Endothelial cell of umbilical vein (primary cell): Measurements from ENCODE around the gene PRR19. TPM values are rescaled to one million over a fixed set of nuclear protein-coding genes. Genes with fewer than 3 reads are reported as not detected.

ENCODE experiments used
- BruUV-seq: library from RNA; stranded (reverse); fragments of 400-500 nt; replicated peaks from 2 replicates; lab custom pipeline; 2021; lab: Mats Ljungman, UMichigan
- CTCF ChIA-PET: fragments of 300-600, 350-600 bp; sonication (Branson Sonifier 250); formaldehyde crosslinking; loops from one replicate; lab custom pipeline; 2021; ENCODE audit warnings: antibody characterized with exemption, inconsistent platforms; lab: Charles Lee
- POLR2A ChIA-PET: fragments of 300-600, 350-600 bp; sonication (Branson Sonifier 250); formaldehyde crosslinking; loops from one replicate; lab custom pipeline; 2021; ENCODE audit warnings: antibody characterized with exemption, inconsistent platforms; lab: Charles Lee
- DNase-seq: peaks from one replicate; pipeline ENCODE4 v3.0.0-alpha.2; 2011; ENCODE audit warnings: low read depth, low spot score
- FAIRE-seq: peaks from 2 replicates; lab custom pipeline; 2011; peaks lifted over from hg19 to GRCh38; lab: Jason Lieb, UNC
- H2AFZ ChIP-seq: 2 replicates; pipeline ENCODE4 v1.6.0; 2012; ENCODE audit warnings: low read depth, low read length, control low read depth, inconsistent platforms
- H3K27ac ChIP-seq: 2 replicates; pipeline ENCODE4 v1.5.1; 2011; ENCODE audit warnings: low read depth, mild to moderate bottlenecking, control low read depth, low read length, moderate library complexity; ENCODE audit not compliant: insufficient read depth
- H3K27me3 ChIP-seq, 2 experiments: 2 replicates each; pipeline versions ENCODE4 v1.6.0 to v1.6.1; 2011; ENCODE audit warnings: low read length in 2 of 2, mixed read lengths in 1 of 2; ENCODE audit not compliant: control insufficient read depth in 2 of 2, insufficient read depth in 2 of 2
- H3K36me3 ChIP-seq, 2 experiments: 2 replicates in 1 of 2; 3 replicates in 1 of 2; pipeline ENCODE4 v1.5.1; 2011; ENCODE audit warnings: low read length in 2 of 2, mild to moderate bottlenecking in 1 of 2, moderate library complexity in 1 of 2; ENCODE audit not compliant: control insufficient read depth in 2 of 2, insufficient read depth in 2 of 2; ENCODE audit errors: extremely low read depth in 1 of 2
- H3K4me1 ChIP-seq: 3 replicates; pipeline ENCODE4 v1.5.1; 2011; ENCODE audit warnings: mild to moderate bottlenecking, low read length; ENCODE audit not compliant: control insufficient read depth, insufficient read depth; ENCODE audit errors: extremely low read depth
- H3K4me2 ChIP-seq: 2 replicates; pipeline ENCODE4 v1.6.1; 2011; ENCODE audit warnings: low read length, control low read depth, mixed read lengths; ENCODE audit not compliant: insufficient read depth
- H3K4me3 ChIP-seq, 3 experiments: fragments of 200-600 bp in 1 of 3; sonication (generic), shearing (Covaris generic) in 1 of 3; replicated peaks in 1 of 3; 2 replicates each; pipeline ENCODE4 v1.5.1; 2011 to 2016; ENCODE audit warnings: control low read depth in 3 of 3, low read length in 3 of 3, mild to moderate bottlenecking in 2 of 3, inconsistent platforms in 1 of 3, low read depth in 1 of 3, moderate library complexity in 1 of 3; ENCODE audit not compliant: insufficient read depth in 1 of 3
- H3K79me2 ChIP-seq: 2 replicates; pipeline ENCODE4 v1.6.0; 2012; ENCODE audit warnings: low read length, inconsistent platforms; ENCODE audit not compliant: control insufficient read depth, insufficient read depth
- H3K9ac ChIP-seq: replicated peaks from 2 replicates; pipeline ENCODE3; 2011; ENCODE audit warnings: low read length, control low read depth; ENCODE audit not compliant: insufficient read depth; ENCODE audit errors: extremely low read depth
- H3K9me1 ChIP-seq: replicated peaks from 3 replicates; pipeline ENCODE4 v1.6.0; 2011; ENCODE audit warnings: mild to moderate bottlenecking, low read length; ENCODE audit not compliant: control insufficient read depth, insufficient read depth; ENCODE audit errors: extremely low read depth
- H3K9me3 ChIP-seq: replicated peaks from 2 replicates; pipeline ENCODE4 v1.5.1; 2012; ENCODE audit warnings: low read length, inconsistent platforms; ENCODE audit not compliant: control insufficient read depth, insufficient read depth
- H4K20me1 ChIP-seq: replicated peaks from 2 replicates; pipeline ENCODE3; 2011; ENCODE audit warnings: mild to moderate bottlenecking, low read length; ENCODE audit not compliant: control insufficient read depth, insufficient read depth; ENCODE audit errors: extremely low read depth
- EZH2 ChIP-seq: IDR thresholded peaks from 2 replicates; pipeline ENCODE4 v1.6.1; 2012; ENCODE audit warnings: borderline replicate concordance, low read depth, mild to moderate bottlenecking, moderate library complexity, low read length, inconsistent platforms; ENCODE audit not compliant: severe bottlenecking
- FOS ChIP-seq: IDR thresholded peaks from 2 replicates; pipeline ENCODE4 v1.6.1; 2011; ENCODE audit warnings: mild to moderate bottlenecking, low read length, moderate library complexity, borderline replicate concordance; ENCODE audit not compliant: insufficient read depth
- GATA2 ChIP-seq: IDR thresholded peaks from 2 replicates; pipeline ENCODE4 v1.7.0; 2011; ENCODE audit warnings: low read depth, mild to moderate bottlenecking, moderate library complexity, mixed read lengths, low read length; ENCODE audit not compliant: insufficient read length, insufficient read depth
- JUN ChIP-seq: IDR thresholded peaks from 2 replicates; pipeline ENCODE4 v1.6.1; 2011; ENCODE audit warnings: borderline replicate concordance, low read depth; ENCODE audit not compliant: insufficient read length, insufficient read depth
- MYC ChIP-seq: IDR thresholded peaks from one replicate; pipeline ENCODE4 v1.6.1; 2011; ENCODE audit warnings: mild to moderate bottlenecking, low read depth, low read length
- POLR2A ChIP-seq: IDR thresholded peaks from 2 replicates; pipeline ENCODE4 v1.6.1; 2012; ENCODE audit warnings: low read depth, mild to moderate bottlenecking, control low read depth, low read length
- POLR2AphosphoS5 ChIP-seq: IDR thresholded peaks from 2 replicates; pipeline ENCODE4 v1.6.1; 2012; ENCODE audit warnings: low read depth, mild to moderate bottlenecking, control low read depth, low read length, moderate library complexity; ENCODE audit not compliant: insufficient read depth
- dilution Hi-C: fragments of 300-500 bp; cut with MboI; formaldehyde crosslinking; loops from one replicate; pipeline ENCODE4 v1.15.0; 2019; ENCODE audit warnings: low sequenced_read_pairs; ENCODE audit not compliant: extremely low pct_ligation_motif_present
- intact Hi-C: fragments of 100-400 bp; cut with micrococcal nuclease; formaldehyde crosslinking; loops from one replicate; pipeline ENCODE4 v1.10.0; 2022
- polyA plus RNA-seq, 4 experiments: library from polyadenylated mRNA; depleted of rRNA in 3 of 4; stranded (reverse) in 3 of 4; unstranded in 1 of 4; fragments of >200 nt; gene quantifications; 2 replicates each; pipeline versions ENCODE4 v1.2.1 to v1.2.3, GENCODE V29; 2011 to 2012; ENCODE audit warnings: missing spikeins in 1 of 4
- total RNA-seq: library from RNA; stranded (reverse); gene quantifications from 2 replicates; pipeline ENCODE4 v1.2.3, GENCODE V29; 2021
- TF ChIP-seq, protein P1 (sequence below): IDR thresholded peaks from 2 replicates; pipeline ENCODE4 v1.6.1; 2011; ENCODE audit not compliant: insufficient read depth, insufficient read length
- TF ChIP-seq, protein P2 (sequence below), 2 donors: IDR thresholded peaks; 1 replicate in 1 of 2; 2 replicates in 1 of 2; pipeline ENCODE4 v1.5.1; 2011; ENCODE audit warnings: low read length in 2 of 2, mild to moderate bottlenecking in 2 of 2, moderate library complexity in 2 of 2, control low read depth in 1 of 2, inconsistent platforms in 1 of 2, low read depth in 1 of 2; ENCODE audit not compliant: insufficient read depth in 1 of 2; ENCODE audit errors: extremely low read depth in 1 of 2

PRR19 gene
- total and polyA plus RNA-seq, 2 donors (not counting 3 experiments of a cell fraction or from before 2014, with no cell fraction given), result 1.0 to 1.4 TPM

DNA sequence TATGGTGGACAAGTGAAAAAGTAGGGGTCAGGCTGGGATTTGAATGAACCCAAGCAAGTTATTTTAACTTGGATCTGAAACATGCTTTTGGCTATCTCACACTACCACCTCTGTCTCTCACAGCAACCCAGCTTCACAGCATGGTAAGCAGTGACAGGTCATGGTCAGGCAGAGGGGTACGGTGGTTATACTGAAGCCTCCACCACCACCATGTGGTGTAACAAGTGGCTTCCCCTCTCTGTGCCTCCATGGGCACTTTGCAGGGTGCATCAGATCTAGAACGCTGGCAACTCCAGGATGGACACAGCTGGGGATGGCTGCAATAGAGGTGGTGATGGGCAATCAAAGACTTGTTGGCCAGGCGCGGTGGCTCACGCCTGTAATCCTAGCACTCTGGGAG lies 10.4 kb downstream of the PRR19 start:
- no peak for FAIRE-seq
- no TSS peak for BruUV-seq

More for the DNA sequence above, 10.4 kb downstream of the PRR19 start:
- Histone ChIP-seq H3K9ac (no peak overlapping the region), H4K20me1 (no peaks in the 10 kb centered on the region), H2AFZ (no peak overlapping the region), H3K9me3 (no peaks in the 10 kb centered on the region), H3K27me3 (peaks cover 13% of the 10 kb centered on the region in 2 experiments), H3K79me2 (no peaks in the 10 kb centered on the region), H3K4me3 (no peak overlapping the region), H3K9me1 (no peaks in the 10 kb centered on the region), H3K4me1 (no peaks in the 10 kb centered on the region), H3K27ac (no peak overlapping the region), H3K4me2 (no peak overlapping the region), H3K36me3 (no peaks in the 10 kb centered on the region)
- intact Hi-C loops, result no loop called here
- POLR2A ChIA-PET, result no interaction called here
- CTCF ChIA-PET, result no interaction called here
- dilution Hi-C loops, result no loop called here
- no peak for TF ChIP-seq MYC
- TF ChIP-seq POLR2AphosphoS5, result no peak
- TF ChIP-seq, protein P1, sequence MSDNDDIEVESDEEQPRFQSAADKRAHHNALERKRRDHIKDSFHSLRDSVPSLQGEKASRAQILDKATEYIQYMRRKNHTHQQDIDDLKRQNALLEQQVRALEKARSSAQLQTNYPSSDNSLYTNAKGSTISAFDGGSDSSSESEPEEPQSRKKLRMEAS, result no peak
- TF ChIP-seq, protein P2, sequence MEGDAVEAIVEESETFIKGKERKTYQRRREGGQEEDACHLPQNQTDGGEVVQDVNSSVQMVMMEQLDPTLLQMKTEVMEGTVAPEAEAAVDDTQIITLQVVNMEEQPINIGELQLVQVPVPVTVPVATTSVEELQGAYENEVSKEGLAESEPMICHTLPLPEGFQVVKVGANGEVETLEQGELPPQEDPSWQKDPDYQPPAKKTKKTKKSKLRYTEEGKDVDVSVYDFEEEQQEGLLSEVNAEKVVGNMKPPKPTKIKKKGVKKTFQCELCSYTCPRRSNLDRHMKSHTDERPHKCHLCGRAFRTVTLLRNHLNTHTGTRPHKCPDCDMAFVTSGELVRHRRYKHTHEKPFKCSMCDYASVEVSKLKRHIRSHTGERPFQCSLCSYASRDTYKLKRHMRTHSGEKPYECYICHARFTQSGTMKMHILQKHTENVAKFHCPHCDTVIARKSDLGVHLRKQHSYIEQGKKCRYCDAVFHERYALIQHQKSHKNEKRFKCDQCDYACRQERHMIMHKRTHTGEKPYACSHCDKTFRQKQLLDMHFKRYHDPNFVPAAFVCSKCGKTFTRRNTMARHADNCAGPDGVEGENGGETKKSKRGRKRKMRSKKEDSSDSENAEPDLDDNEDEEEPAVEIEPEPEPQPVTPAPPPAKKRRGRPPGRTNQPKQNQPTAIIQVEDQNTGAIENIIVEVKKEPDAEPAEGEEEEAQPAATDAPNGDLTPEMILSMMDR (IDR thresholded peaks at IDR 0.05; ENCODE audit: extremely low read depth in 1 of 2, insufficient read depth in 1 of 2, low read depth in 1 of 2, low read length in 2 of 2), result no peak
- no peak for TF ChIP-seq EZH2
- TF ChIP-seq JUN, result no peak
- no peak for TF ChIP-seq GATA2
- TF ChIP-seq FOS, result no peak
- TF ChIP-seq POLR2A, result no peak
- no peak for DNase-seq
